AG10803 (cell line): ENCODE data around the gene TP73.

Experiments
- DNase-seq: peaks from one replicate; pipeline ENCODE4 v3.0.0; 2010; ENCODE audit warnings: low read depth
- H3K4me3 ChIP-seq: 2 replicates; pipeline ENCODE4 v1.5.1; 2011; ENCODE audit warnings: mild to moderate bottlenecking, low read length, control low read depth
- TF ChIP-seq, protein P1 (sequence below): conservative IDR thresholded peaks from 2 replicates; pipeline ENCODE4 v1.5.1; 2011; ENCODE audit warnings: mild to moderate bottlenecking, low read length, control low read depth, inconsistent platforms

Gene TP73

DNA sequence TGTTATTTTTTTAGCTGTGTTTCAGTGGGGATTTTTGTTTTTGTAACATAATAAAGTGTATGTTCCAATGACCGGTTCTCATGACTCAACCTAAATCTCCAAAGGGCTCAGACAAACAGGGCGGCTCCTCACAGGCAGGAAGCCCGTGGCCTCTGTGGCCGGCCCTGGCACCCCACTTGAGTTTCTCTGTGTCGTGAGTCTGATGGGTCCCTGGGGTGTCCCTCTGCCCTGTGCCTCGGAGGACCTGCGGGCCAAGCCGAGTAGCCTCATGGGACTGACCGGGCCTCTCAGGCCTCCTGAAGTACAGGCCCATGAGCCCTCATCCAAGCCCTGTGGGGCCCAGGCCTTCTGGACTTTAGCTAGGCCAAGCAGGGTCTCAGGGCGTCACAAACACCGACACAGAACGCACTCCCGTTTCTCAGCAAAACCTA lies 83.8 kb downstream of the TP73 start:
- no peak overlapping the region for H3K4me3 ChIP-seq
- DNase-seq = no peak
- TF ChIP-seq, protein P1, sequence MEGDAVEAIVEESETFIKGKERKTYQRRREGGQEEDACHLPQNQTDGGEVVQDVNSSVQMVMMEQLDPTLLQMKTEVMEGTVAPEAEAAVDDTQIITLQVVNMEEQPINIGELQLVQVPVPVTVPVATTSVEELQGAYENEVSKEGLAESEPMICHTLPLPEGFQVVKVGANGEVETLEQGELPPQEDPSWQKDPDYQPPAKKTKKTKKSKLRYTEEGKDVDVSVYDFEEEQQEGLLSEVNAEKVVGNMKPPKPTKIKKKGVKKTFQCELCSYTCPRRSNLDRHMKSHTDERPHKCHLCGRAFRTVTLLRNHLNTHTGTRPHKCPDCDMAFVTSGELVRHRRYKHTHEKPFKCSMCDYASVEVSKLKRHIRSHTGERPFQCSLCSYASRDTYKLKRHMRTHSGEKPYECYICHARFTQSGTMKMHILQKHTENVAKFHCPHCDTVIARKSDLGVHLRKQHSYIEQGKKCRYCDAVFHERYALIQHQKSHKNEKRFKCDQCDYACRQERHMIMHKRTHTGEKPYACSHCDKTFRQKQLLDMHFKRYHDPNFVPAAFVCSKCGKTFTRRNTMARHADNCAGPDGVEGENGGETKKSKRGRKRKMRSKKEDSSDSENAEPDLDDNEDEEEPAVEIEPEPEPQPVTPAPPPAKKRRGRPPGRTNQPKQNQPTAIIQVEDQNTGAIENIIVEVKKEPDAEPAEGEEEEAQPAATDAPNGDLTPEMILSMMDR = no peak

DNA sequence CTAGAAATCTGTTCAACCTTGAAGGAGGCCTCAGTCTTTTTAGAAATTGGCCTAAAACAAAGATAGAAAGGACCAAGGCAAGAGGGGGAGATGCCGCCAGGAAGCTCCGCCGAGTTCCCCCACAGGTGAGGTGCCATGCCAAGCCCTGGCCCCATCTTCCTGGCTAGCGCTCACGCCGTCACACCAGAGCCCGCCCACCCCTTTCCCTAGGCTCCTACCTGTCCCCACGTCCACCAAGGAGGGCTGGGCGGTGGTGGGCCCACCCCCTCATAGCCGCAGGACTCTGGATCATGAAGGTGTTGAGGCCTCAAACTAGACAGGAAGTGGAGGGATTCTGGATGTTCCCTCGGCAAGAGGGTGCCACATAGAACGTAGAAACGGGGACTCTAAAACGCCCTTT lies 84.4 kb downstream of the TP73 start:
- TF ChIP-seq, protein P1 = no peak
- DNase-seq = no peak
- no peak overlapping the region for H3K4me3 ChIP-seq

DNA sequence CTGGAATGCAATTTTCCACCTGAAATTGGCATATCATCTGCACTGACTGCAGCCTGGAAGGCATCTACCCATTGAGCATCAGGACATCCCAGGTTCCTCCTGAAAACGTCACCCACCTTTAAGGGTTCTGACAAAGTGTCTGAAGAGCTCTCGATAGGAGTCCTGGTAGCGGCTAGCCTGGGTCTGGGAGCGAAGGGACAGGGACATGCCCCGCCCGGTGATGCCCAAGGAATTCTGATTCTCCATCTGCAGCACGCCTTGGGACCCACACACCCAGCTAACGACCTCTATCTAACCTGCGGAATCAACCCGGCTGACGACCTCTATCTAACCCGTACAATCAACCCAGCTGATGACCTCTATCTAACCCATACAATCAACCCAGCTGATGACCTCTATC lies 86.6 kb downstream of the TP73 start:
- DNase-seq = no peak
- TF ChIP-seq, protein P1 = no peak
- H3K4me3 ChIP-seq = no peak overlapping the region

DNA sequence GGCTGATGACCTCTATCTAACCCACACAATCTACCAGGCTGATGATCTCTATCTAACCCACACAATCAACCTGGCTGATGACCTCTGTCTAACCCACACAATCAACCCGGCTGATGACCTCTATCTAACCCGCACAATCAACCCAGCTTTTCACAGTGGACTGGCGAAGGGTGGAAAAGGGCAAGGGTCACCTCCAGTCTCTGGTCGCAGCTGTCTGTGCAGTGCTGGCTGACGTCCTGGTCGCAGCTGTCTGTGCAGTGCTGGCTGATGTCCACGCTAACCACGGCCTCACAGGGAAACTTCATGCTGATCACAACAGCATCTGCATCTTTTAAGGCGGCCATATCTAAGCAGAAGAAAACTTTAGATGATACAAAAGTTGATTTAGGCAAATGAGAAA lies 87.7 kb downstream of the TP73 start:
- no peak overlapping the region for H3K4me3 ChIP-seq
- TF ChIP-seq, protein P1 = no peak
- no peak for DNase-seq

DNA sequence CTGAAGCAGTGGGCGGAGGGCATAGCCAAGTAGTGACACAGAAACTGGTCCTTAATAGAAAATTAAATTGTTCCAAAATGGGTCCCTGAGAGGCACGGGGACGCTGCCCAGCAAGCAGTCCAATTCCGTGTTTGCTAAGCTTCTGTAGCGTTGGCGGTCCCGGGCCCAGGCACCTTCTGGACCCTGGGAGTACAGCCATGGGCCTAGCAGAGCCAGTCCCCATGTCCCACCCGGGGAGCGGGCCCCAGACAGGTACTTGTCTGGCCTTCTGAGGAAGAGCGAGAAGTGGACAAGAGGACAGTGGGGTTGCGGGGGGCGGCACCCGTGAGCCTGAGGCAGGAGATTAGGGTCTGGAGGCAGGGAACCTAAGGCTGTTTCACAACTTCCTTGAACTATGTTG lies 88.4 kb downstream of the TP73 start:
- TF ChIP-seq, protein P1 = no peak
- H3K4me3 ChIP-seq = no peak overlapping the region
- DNase-seq = no peak

DNA sequence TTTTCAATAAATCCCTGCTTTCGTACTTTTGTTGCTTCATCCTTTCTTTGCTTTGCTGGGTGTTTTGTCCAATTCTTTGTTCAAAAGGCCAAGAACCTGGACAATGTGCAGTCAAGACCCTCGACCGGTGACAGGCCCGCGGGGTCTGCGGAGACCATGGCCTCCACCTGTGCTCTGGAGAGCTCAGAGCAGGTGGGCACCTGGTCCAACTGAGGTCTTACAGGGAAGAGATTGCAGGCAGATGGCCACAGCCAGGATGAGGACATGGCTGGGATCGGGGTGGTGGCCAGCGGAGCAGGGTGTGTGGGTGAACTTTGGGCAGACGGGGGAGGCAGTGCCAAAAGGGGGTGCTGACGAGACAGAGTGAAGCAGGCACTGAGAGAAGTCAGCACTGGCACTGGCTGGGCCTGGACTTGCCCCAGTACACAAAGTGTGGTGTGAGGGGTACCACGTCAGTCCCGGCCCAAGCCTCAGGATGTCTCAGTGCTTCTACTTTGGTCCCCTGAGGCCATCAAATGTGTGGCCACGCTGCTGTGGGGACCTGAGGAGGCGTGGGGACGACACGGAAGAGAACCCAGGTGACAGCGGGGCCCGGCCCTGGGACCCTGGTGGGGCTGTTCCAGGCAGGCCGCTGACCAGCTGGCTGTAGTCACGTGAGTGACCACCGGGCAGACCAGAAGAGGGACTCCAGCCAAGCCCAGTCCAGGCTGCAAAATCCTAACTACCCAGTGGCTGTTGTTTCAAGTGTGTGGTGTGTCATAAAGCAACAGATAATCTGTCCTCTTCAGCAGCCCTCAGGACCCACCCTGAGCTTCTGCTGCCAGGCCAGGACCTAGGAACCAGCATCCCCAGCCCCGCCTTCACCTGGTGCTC lies 89.5 kb downstream of the TP73 start:
- TF ChIP-seq, protein P1 = no peak
- H3K4me3 ChIP-seq = no peak overlapping the region
- DNase-seq = no peak
